HG03565 (cell line): ENCODE results near the gene SLC29A2.
A peak's percentile ranks its signal among the peaks of the same experiment; 100 is the strongest.

ENCODE experiments used
- ATAC-seq: cut with Tn5 transposase; IDR thresholded peaks from one replicate; pipeline ENCODE4 v1.9.1; 2021; ENCODE audit warnings: mild to moderate bottlenecking, moderate library complexity; ENCODE audit not compliant: unreplicated experiment

SLC29A2 gene, protein sequence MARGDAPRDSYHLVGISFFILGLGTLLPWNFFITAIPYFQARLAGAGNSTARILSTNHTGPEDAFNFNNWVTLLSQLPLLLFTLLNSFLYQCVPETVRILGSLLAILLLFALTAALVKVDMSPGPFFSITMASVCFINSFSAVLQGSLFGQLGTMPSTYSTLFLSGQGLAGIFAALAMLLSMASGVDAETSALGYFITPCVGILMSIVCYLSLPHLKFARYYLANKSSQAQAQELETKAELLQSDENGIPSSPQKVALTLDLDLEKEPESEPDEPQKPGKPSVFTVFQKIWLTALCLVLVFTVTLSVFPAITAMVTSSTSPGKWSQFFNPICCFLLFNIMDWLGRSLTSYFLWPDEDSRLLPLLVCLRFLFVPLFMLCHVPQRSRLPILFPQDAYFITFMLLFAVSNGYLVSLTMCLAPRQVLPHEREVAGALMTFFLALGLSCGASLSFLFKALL

DNA sequence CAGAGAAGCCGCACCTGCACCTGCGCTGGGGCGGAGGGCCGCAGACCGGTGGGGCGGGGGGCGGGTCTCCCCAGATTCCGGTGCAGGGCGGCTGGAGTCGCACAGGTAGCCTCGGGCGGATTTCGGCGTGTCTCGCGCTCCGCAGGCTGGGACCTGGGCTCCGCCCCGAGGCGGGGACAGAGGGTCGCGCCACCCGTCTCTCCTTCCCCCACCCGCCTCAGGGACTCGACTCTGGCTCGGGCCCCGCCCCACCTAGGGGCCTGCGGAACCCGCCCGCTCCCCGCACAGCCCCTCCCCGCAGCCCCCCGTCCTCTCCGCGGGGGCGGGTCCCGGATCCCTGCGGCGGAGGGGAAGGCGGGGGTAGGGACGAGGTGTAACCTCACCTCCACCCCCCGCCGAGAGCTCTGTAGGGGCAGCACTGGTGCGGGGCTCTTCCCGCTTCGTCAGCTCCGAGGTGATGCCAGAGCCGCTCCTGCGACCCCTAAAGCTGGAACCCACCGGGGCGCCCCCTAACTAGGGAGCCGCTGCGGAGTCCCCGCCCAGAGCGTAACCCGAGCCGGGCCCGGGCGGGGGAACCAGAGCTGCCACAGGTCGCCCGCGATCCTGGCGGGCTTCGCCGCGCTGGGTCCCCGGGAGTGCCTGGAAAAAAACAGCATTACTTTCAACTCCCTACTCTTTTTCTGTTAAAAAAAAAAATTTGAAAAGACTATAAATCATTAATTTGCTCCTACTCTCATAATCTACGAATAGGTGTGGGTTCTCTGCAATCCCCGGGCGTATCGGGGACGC lies at the start of gene SLC29A2:
Gene SLC29A2 (minus strand): TSS at position 134 of the 789 bp plus-strand sequence. CDS start 169 bp downstream, outside the sequence.
- ATAC-seq, result peak; percentile 51

DNA sequence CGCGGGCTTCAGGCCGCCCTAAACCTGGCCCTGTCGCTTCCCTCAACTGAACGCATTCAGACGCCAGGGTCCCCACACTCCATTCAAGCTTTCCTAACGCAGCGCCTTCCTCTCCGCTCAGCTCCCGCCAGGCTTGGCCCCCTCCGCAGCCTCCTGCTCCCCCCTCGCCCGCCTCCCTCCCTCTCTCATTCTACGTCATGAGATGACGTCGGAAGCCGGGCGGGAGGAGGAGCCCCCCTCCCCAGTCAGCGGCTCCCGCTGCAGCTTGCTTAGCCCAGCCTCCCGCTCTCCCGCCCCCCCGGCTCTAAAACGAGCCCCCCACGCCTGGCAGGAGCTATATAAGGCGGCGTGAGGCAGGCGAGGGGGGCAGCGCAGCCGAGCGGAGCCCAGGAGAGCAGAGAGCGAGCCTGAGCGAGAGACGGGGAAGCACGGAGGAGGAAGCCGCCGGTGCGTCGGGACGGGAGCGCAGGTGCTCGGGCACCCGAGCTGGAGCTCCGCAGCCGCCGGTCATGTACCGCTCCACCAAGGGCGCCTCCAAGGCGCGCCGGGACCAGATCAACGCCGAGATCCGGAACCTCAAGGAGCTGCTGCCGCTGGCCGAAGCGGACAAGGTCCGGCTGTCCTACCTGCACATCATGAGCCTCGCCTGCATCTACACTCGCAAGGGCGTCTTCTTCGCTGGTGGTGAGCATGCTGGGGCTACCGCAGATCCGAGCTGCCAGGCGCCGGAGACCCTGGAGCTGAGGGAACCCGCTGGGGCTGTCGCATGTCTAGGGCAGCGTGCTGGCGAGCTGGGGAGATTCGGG lies 49.3 kb upstream of the SLC29A2 start, which contains the start of gene NPAS4:
Gene NPAS4 (plus strand): TSS at position 365 of the 806 bp plus-strand sequence. CDS start 145 bp downstream, at position 510.
- no peak for ATAC-seq

DNA sequence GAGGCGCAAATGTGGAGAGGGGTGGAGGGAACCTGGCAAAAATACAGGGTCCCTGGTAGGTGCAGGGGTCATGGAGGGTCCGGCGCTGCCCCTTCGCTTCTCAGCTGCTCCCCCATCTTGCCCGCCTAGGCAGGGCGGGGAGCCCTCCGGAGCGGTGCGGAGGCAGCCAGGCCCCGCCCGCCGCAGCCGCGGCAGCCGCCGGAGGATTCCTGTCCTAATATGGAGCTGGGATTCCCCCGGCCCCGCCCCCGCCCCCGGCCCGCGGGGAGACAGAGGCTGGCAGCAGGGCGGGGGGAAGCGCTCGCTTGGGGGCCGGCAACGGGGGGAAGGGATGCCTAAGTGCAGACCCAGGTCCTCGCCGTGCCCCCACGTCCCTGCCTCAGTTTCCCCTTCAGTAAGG lies 48.3 kb upstream of the SLC29A2 start:
- ATAC-seq, result no peak

DNA sequence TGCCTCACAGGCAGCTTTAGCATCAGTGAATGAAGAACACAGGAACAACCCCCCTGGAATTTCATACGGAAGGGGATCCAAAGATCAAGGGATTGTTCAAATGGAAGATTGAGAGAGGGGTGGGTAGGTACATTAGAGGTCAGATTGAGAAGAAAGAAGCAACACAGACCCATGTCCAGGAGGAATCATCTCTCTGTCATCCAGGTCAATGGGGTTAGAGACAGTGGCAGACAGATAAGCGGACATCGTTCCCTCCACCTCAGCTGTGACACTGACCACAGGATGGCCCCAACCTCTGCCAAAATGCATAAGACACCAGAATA lies 47.4 kb upstream of the SLC29A2 start:
- no peak for ATAC-seq

DNA sequence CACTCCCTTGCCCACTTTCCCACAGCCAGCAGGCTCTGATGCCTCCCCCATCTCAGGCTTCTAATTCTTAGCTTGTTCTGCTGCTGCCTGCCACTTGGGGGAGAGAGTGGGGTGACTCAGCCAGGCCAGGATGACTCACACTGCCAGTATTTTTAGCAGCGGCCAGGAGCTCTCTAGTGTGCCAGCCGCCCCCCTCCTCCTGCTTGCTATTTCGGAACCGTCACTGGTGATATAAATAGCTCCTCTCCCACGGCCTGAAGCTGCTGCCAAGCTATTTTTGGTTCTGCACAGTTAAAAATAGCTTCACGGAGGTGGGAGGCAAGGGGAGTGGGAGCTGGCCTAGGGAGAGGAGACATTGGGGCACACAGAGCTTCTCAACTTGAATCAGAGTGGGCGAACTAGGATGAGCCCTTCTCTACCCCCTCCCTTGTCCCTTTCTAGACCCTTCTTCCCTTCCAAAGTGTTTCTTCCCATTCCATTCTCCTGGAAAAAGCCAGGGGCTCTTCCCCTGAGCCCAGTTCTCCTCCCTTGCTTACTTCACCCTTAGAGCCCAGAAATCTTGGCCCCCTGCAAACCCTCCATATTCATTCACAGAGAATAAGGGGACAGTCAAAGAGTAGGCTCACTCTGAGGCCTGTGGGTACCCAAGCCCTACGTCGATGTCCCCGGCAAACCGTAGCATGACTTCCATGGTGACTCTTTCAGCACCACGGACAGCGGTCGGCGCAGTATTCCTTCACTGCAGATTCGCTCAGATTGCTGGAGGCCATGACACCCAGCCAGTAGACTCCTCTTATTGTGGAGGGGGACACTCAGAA lies 46.8 kb upstream of the SLC29A2 start:
- no peak for ATAC-seq

DNA sequence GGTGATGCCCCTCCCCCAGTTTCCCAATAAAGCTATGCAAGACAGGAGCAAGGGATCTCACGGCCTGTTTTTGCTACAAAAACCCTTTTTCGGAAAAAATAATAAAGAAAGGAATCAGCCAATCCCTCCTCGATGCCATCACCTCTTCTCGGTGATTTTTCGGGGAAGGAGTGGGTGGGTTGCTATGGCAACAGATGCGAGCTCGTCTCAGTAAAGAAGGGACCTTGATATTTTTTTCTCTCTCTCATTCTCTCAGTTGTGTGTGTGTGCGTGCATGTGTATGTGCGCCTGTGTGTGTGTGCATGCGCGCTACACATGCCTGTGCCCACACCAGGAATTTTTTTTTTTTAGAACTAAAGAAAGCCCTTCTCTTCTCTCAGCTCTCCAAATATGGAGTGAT lies 45.4 kb upstream of the SLC29A2 start:
- ATAC-seq, result no peak

DNA sequence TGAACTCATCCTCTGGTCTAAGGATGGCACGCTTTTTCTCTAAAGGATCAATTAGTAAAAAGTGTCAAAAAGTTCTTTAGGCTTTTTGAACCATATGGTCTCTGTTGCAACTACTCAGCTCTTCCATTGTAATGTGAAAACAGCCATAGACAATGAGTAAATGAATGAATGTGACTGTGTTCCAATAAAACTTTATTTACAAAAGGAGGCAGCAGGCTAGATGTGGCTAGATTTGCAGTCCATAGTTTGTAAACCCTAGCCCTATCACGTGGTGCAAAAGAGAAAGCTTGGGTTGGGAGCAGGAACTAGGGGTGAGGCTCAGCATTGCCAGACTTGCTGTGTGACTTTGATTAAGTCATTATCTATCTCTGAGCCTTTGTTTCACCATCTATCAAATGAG lies 43.9 kb upstream of the SLC29A2 start:
- ATAC-seq, result no peak

DNA sequence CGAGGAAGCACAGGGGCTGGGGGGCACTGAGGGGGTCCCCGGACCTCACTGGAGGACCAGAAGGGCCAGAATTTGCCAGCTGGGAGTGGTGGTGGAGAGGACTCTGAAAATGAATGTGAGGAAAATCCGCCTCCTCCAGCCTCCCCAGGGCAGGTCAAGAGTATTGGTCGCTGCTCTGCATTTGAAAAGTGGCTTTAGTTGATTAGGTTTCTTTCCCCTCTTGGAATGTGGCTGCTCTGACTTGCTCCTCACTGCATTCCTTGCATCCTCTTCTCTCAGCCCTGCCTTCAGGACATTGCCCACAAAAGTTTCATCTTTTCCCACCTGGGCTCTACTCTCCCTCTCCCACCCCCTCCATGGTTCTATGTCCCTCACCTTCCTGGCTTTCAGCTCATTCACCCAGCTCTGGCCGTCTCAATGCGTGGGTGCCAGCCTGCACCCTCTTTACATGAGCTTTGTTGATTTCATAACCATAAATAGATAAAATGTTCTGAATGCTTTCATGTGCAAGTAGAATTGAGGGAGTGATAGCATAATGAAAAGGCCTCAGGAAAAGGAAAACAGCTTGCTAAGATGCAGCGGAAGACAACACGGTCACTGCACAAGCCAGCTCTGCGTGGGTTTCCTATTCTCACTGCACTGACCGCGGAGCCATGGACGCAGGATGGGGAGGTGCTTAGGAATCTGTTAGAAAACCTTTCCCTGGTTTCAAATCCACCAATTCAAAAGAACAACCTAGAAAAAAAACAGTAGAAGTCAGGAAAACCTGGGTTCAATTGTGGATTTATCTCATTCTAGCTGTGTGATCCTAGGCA lies 42.8 kb upstream of the SLC29A2 start:
- ATAC-seq, result no peak

DNA sequence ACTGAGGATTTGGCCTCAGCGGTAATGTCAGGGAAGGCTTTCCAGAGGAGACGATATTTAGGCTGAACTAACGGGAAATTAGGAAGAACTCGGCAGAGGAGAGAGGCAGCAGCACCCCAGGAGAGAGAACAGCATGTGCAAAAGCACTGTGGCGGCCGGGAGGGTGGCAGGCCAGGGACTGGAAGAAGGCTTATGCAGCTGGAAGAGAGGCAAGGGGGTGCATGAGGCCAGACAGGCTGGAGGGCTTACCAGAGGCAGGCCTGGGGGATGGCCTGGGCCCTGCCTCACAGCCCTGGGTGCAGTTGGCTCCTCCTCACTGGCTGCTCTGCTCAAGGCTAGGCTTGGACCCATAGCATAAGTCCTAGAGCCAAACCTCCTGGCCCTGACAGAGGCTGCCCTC lies 41.6 kb upstream of the SLC29A2 start:
- ATAC-seq, result no peak

DNA sequence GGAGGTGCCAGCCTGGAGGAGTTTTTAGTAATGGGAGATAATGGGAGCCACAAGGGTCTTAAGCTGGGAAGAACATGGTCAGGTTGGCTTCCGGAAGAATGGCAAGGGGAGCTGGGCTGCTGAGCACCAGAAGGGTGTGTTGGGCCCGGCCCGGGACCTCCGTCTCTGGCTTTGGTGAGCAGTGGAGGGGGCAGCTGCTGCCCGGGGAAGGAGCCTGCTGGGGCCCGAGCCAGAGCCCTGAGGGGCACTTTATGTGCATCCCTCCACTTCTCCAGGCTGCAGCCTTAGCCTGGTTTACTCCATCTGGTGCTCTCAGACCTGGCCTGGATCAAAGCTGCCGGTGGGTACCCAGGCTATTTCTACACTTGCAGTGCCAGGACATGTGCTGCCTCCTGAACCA lies 40.5 kb upstream of the SLC29A2 start:
- ATAC-seq, result no peak

DNA sequence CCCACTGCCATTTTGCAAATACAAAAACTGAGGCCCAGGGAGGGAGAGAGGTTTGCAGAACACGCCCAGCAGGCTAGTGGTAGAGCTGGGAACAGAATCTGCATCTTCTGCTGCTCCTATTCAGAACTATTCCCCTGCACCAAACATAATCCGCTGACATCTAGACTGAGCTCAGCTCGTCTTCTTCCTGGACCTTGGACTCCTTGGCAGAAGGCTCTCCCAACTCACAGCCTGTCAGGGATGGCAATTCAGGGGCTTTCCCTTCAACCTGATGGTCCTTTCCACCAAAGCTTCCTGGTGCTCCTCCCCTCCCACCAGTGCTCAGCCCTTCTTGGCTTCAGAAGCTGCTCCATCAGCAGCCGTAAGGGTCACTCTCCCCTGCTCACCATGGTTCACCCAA lies 39.8 kb upstream of the SLC29A2 start:
- no peak for ATAC-seq

DNA sequence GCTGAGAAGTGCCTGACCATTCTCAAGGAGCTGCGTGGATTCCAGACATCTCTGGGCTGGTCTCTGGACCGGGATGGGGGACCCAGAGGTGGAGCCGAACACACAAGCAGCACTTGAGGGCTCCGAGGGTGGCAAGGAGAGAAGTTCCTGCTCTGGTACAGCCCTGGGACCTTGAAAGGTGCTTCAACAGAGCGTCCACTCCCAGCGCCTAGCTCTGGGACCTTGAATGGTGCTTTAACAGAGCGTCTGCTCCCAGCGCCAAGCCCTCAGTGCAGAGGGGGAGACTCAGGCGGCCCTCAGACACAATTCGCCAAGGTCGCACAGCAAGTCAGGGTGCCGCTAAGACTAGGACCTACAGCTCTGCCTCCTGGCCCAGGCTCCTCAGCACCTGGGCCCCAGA lies 38.6 kb upstream of the SLC29A2 start:
- no peak for ATAC-seq

DNA sequence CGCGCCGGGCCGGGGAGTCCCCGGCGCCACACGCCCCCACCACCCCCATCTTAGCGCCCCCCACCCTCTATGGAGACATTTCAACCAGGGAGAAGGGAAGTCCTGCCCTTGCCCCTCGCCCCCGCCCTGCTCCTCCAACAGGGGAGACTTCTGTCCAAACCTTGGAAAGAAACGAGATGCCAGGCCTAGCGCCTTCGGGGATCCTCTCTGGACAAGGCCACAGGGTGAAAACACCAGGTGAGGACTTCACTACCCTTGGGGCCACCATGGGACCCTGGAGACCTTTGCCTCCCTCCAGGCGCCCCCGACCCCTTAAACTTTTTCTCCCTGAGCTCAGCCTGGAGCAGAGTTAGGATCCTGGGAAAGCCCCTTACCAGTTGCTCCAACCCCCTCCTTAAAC lies 37.7 kb upstream of the SLC29A2 start:
- ATAC-seq, result no peak

DNA sequence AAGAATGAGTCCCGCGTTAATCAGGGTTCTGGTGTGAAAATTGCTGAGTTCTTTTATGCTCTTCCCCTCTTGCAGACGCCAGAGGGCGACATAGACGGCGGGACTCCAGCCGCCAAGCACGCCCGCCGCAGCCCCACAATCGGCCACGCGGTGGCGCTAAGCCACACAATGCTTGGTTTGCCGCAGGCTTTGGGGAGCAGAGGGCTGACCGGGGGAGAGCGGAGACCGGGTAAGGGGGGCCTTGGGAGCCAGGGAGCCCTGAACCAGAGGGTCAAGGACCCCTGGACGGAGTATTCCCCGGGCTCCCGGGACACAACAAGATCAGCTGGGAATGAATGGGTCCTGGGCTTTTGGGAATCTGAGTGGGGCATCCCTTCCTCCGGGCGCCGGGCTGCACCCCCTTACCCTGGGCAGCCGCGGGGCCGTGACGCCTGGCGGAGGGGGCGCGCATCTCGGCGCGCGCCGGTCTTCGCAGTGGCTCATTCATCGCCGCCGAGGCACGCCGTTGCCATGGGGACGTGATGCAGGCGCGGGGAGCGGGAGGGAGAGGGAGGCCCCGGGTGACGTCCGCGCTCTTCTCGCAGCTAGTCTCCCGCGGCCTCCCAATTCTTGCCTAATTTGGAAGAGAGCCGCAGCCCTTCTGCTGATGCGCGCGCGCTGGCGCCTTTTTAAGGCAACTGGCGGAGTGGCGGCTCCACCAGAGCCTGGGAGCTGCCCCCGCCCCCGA lies 37.1 kb upstream of the SLC29A2 start:
- ATAC-seq, result peak; percentile 60

DNA sequence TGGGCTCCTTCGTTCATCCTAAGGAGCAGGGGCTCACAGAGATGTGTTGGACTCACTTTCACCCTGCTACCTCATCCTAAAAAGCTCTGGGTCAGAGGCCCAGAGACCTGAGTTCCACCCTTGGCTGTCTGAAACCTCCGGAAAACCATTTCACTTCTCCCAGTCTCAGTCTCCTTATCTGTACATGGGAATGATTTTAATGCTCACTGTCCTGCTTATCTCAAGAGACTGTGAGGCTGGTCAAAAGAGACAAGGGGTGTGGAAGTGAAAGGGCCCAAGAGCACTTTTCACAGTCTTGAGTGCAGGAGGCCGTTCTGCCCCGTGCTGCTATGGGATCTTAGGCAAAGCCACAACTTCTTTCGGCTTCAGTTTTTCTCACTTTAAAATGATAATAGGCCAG lies 36.1 kb upstream of the SLC29A2 start:
- no peak for ATAC-seq

DNA sequence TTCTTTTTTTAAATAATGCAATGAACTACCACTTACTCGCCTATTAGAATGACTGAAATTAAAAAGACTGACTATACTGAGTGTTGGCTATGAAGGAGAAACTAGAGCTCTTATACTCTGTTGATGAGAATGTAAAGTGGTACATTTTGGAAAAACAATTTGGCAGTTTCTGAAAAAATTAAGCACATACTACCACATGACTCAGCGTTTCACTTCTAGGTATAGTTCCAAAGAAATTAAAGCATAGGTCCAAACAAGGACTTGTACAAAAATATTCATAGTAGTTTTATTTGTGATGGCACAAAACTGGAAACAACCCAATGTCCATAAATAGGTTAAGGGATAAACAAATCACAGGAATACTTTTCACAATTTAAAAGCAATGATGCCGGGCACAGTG lies 22.4 kb upstream of the SLC29A2 start:
- no peak for ATAC-seq

DNA sequence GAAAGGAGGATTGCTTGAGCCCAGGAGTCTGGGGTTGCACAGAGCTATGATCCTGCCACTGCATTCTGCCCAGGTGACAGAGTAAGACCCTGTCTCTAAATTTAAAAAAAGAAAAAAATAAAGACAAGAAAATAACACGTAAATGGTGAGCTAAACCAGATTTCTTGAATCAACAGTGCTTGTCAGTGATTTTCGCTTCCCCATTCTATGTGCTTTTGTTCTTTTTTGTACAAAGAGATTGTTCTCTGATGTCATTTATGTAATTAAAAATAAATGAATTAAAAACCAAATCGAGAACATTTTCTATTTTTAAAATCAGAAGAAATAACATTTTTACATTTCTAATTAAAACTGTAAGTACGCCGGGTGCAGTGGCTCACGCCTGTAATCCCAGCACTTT lies 19.8 kb upstream of the SLC29A2 start:
- no peak for ATAC-seq

DNA sequence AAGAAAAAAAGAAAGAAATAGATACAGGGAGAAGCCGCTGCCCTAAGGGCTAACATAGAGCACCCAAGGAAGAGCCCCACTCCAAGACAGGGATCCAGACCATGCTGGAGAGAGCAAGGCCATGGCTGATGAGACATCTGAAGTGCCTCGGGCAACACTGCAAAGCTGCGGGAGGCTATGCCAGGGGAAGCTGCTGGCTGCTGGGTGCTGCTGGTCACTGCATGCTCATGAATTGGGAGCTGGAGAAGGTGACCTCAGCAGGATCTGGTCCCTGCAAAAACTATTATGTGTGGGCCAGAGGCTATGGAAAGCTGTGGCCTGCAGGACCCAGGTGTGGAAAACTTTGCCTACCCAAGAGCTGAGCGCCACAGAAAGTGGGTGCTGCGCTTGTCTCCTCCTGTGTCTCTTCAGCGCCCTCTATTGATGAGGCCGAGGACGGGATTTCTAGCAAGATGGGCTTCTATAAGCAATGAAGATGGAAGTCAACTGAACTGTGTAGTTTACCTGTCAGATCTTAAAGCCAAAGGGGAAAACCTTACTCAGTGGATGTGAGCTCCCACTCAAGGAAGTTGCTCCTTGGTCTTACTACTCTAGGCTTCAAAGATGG lies 17.3 kb upstream of the SLC29A2 start:
- no peak for ATAC-seq
